GM12874 (cell line): ENCODE results near the gene GALNT1.

Experiments
- TF ChIP-seq, protein P1 (sequence below): IDR thresholded peaks from 2 replicates; pipeline ENCODE4 v1.5.1; 2011; ENCODE audit warnings: low read depth, mild to moderate bottlenecking, control low read depth, low read length, moderate library complexity; ENCODE audit not compliant: insufficient read depth

Gene GALNT1

DNA sequence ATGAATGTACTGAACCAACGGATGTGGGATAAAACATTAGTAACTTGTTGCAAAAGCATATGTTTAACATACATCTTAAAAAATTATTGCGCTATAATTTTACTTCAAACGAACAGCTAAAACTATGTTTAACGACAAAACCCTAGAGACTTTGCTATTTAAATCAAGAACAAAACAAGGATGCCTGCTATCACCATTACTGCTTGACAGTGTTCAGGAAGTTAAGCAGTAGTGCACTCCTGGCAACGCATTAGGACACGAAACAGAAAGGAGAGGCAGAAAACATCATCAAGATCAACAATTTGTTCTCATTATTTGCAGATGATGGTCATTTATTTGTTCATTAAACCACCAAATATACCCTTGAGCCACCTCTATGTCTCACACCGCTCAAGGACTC lies 151.9 kb downstream of the GALNT1 start:
- TF ChIP-seq, protein P1, sequence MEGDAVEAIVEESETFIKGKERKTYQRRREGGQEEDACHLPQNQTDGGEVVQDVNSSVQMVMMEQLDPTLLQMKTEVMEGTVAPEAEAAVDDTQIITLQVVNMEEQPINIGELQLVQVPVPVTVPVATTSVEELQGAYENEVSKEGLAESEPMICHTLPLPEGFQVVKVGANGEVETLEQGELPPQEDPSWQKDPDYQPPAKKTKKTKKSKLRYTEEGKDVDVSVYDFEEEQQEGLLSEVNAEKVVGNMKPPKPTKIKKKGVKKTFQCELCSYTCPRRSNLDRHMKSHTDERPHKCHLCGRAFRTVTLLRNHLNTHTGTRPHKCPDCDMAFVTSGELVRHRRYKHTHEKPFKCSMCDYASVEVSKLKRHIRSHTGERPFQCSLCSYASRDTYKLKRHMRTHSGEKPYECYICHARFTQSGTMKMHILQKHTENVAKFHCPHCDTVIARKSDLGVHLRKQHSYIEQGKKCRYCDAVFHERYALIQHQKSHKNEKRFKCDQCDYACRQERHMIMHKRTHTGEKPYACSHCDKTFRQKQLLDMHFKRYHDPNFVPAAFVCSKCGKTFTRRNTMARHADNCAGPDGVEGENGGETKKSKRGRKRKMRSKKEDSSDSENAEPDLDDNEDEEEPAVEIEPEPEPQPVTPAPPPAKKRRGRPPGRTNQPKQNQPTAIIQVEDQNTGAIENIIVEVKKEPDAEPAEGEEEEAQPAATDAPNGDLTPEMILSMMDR, result no peak

DNA sequence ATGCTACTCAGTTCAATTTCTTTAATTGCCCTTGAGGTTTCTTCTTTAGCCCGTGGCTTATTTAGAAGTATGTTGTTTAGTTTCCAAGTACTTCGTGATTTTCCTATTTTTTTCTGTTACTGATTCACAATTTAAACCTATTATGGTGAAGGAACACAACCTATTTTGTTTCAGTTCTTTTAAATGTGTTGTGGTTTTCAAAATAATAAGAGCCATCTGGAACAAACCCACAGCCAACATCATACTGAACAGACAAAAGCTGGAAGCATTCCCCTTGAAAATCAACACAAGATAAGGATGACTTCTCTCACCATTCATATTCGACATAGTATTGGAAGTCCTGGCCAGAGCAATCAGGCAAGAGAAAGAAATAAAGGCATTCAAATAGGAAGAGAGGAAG lies 155.2 kb downstream of the GALNT1 start:
- TF ChIP-seq, protein P1, result no peak

GRCh38 chr18:35739778-35740177 lies 158.2 kb downstream of the GALNT1 start:
- TF ChIP-seq, protein P1, result no peak

GRCh38 chr18:35740656-35741055 lies 159.1 kb downstream of the GALNT1 start:
- TF ChIP-seq, protein P1, result no peak

DNA sequence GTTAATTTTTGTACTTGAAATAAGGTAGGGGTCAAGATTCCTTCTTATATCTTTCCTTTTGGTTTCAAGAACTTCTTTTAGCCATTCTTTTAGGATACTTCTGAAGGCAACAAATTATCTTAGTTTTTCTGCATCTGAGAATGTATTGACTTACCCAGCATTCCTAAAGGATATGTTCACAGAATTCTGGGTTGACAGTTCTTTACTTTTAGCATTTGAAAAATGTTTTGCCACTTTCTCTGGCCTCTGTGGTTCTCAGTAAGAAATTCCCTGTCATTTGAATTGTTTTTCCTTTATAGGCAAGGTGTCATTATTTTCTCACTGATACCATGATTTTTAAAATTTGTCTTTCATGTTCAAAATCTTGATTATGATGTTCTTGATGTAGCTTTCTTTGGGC lies 162.4 kb downstream of the GALNT1 start:
- TF ChIP-seq, protein P1, result no peak

- TF ChIP-seq, protein P1, result no peak
Observed at GRCh38 chr18:35745814-35746213, 164.3 kb downstream of the GALNT1 start.

- TF ChIP-seq, protein P1, result no peak
Observed at GRCh38 chr18:35746826-35747339, 165.3 kb downstream of the GALNT1 start.
